ENCODE results near the gene SCAANT1. TPM values are rescaled to one million over a fixed set of nuclear protein-coding genes. Genes with fewer than 3 reads are reported as not detected.

The SCAANT1 gene
- total RNA-seq, 1 donor from 2014 or later = not detected

GRCh38 chr3:63943678-63944077 lies 31.5 kb upstream of the SCAANT1 start:
- no peak overlapping the region for H3K27ac Mint-ChIP-seq (ENCODE audit: unreplicated experiment)
- no peak for DNase-seq (ENCODE audit: low spot score)
- H3K36me3 Mint-ChIP-seq (ENCODE audit: low read depth, unreplicated experiment) = peaks cover 17% of the 10 kb centered on the region
- no peaks in the 10 kb centered on the region for H3K9me3 Mint-ChIP-seq (ENCODE audit: unreplicated experiment)
- H3K27me3 Mint-ChIP-seq (ENCODE audit: unreplicated experiment) = peaks cover 4% of the 10 kb centered on the region
- peaks cover 17% of the 10 kb centered on the region for H3K4me1 Mint-ChIP-seq (ENCODE audit: unreplicated experiment)
- H3K4me3 Mint-ChIP-seq (ENCODE audit: unreplicated experiment) = no peak overlapping the region
- TF ChIP-seq CTCF (IDR thresholded peaks at IDR 0.05; ENCODE audit: unreplicated experiment) = no peak

- no peak for DNase-seq (ENCODE audit: low spot score)
- Mint-ChIP-seq H3K36me3 (ENCODE audit: low read depth, unreplicated experiment) (peaks cover 9% of the 10 kb centered on the region), H3K4me1 (ENCODE audit: unreplicated experiment) (peaks cover 12% of the 10 kb centered on the region), H3K9me3 (ENCODE audit: unreplicated experiment) (no peaks in the 10 kb centered on the region), H3K27ac (ENCODE audit: unreplicated experiment) (no peak overlapping the region), H3K4me3 (ENCODE audit: unreplicated experiment) (no peak overlapping the region), H3K27me3 (ENCODE audit: unreplicated experiment) (peaks cover 4% of the 10 kb centered on the region)
- TF ChIP-seq CTCF (IDR thresholded peaks at IDR 0.05; ENCODE audit: unreplicated experiment) = no peak
Measured at GRCh38 chr3:63942528-63942927, 30.3 kb upstream of the SCAANT1 start.

GRCh38 chr3:63940389-63940757 lies 28.2 kb upstream of the SCAANT1 start:
- peaks cover 2% of the 10 kb centered on the region for H3K27me3 Mint-ChIP-seq (ENCODE audit: unreplicated experiment)
- peaks cover 10% of the 10 kb centered on the region for H3K4me1 Mint-ChIP-seq (ENCODE audit: unreplicated experiment)
- no peaks in the 10 kb centered on the region for H3K9me3 Mint-ChIP-seq (ENCODE audit: unreplicated experiment)
- TF ChIP-seq CTCF (IDR thresholded peaks at IDR 0.05; ENCODE audit: unreplicated experiment) = no peak
- no peak overlapping the region for H3K4me3 Mint-ChIP-seq (ENCODE audit: unreplicated experiment)
- H3K27ac Mint-ChIP-seq (ENCODE audit: unreplicated experiment) = no peak overlapping the region
- no peak for DNase-seq (ENCODE audit: low spot score)
- peaks cover 4% of the 10 kb centered on the region for H3K36me3 Mint-ChIP-seq (ENCODE audit: low read depth, unreplicated experiment)

GRCh38 chr3:63937661-63938651 lies 25.8 kb upstream of the SCAANT1 start:
- Mint-ChIP-seq H3K27ac (ENCODE audit: unreplicated experiment) (no peak overlapping the region), H3K9me3 (ENCODE audit: unreplicated experiment) (no peaks in the 10 kb centered on the region), H3K36me3 (ENCODE audit: low read depth, unreplicated experiment) (no peaks in the 10 kb centered on the region), H3K4me3 (ENCODE audit: unreplicated experiment) (no peak overlapping the region), H3K4me1 (ENCODE audit: unreplicated experiment) (peaks cover 20% of the 10 kb centered on the region), H3K27me3 (ENCODE audit: unreplicated experiment) (peaks cover 2% of the 10 kb centered on the region)
- no peak for DNase-seq (ENCODE audit: low spot score)
- no peak for TF ChIP-seq CTCF (IDR thresholded peaks at IDR 0.05; ENCODE audit: unreplicated experiment)

GRCh38 chr3:63936925-63937324 lies 24.7 kb upstream of the SCAANT1 start:
- TF ChIP-seq CTCF (IDR thresholded peaks at IDR 0.05; ENCODE audit: unreplicated experiment) = no peak
- peaks cover 2% of the 10 kb centered on the region for H3K27me3 Mint-ChIP-seq (ENCODE audit: unreplicated experiment)
- no peak overlapping the region for H3K27ac Mint-ChIP-seq (ENCODE audit: unreplicated experiment)
- peaks cover 29% of the 10 kb centered on the region for H3K4me1 Mint-ChIP-seq (ENCODE audit: unreplicated experiment)
- DNase-seq (ENCODE audit: low spot score) = no peak
- H3K36me3 Mint-ChIP-seq (ENCODE audit: low read depth, unreplicated experiment) = no peaks in the 10 kb centered on the region
- no peak overlapping the region for H3K4me3 Mint-ChIP-seq (ENCODE audit: unreplicated experiment)
- H3K9me3 Mint-ChIP-seq (ENCODE audit: unreplicated experiment) = no peaks in the 10 kb centered on the region

Measured in endothelial cell (in vitro differentiated cells).